Dermis blood vessel endothelial cell (primary cell): ENCODE measurements around the gene ASNS. TPM values are rescaled to one million over a fixed set of nuclear protein-coding genes. Genes with fewer than 3 reads are reported as not detected.
"Not testable (repeated sequence)": the region's sequence is repeated elsewhere in the genome, so short reads cannot be mapped to it uniquely, and the experiment has no call there.

Experiments
- DNase-seq: peaks from one replicate; pipeline ENCODE4 v3.0.0; 2010
- total RNA-seq: library from RNA; depleted of rRNA; stranded (reverse); fragments of >200 nt; gene quantifications from 2 replicates; pipeline ENCODE4 v1.2.3, GENCODE V29; 2014

Gene ASNS
- 3.4 and 7.7 TPM in 2 replicates for total RNA-seq

- DNase-seq: peak; percentile 88
Measured at GRCh38 chr7:97872025-97872669, at the start of gene ASNS. Gene ASNS (minus strand): TSS chr7:97872408. CDS start chr7:97869156, 3,252 bp downstream.

GRCh38 chr7:97921254-97921653 lies 49.0 kb upstream of the ASNS start:
- DNase-seq: not testable (repeated sequence)

- DNase-seq: not testable (repeated sequence)
Measured at GRCh38 chr7:97915267-97915666, 43.1 kb upstream of the ASNS start.

GRCh38 chr7:97912294-97912693 lies 40.1 kb upstream of the ASNS start:
- not testable (repeated sequence) for DNase-seq

- not testable (repeated sequence) for DNase-seq
Measured at GRCh38 chr7:97896893-97897292, 24.7 kb upstream of the ASNS start.

GRCh38 chr7:97891721-97892120 lies 19.5 kb upstream of the ASNS start:
- DNase-seq: not testable (repeated sequence)

GRCh38 chr7:97879527-97879926 lies 7.3 kb upstream of the ASNS start:
- DNase-seq: not testable (repeated sequence)

GRCh38 chr7:97874894-97875293 lies 2.7 kb upstream of the ASNS start:
- not testable (repeated sequence) for DNase-seq

- DNase-seq: no peak
Measured at GRCh38 chr7:97873606-97874005, 1.4 kb upstream of the ASNS start.

GRCh38 chr7:97871659-97872024 lies 566 bp downstream of the ASNS start:
- no peak for DNase-seq

- DNase-seq: no peak
Measured at GRCh38 chr7:97868788-97869187, 3.4 kb downstream of the ASNS start.

GRCh38 chr7:97868314-97868713 lies 3.9 kb downstream of the ASNS start:
- DNase-seq: no peak

GRCh38 chr7:97865104-97865503 lies 7.1 kb downstream of the ASNS start:
- DNase-seq: no peak

GRCh38 chr7:97859606-97860204 lies 12.5 kb downstream of the ASNS start:
- DNase-seq: no peak

- DNase-seq: no peak
Measured at GRCh38 chr7:97858221-97858620, 14.0 kb downstream of the ASNS start.

- DNase-seq: no peak
Measured at GRCh38 chr7:97857544-97857943, 14.7 kb downstream of the ASNS start.

- DNase-seq: no peak
Measured at GRCh38 chr7:97851683-97852082, 20.5 kb downstream of the ASNS start.

GRCh38 chr7:97850262-97851031 lies 21.8 kb downstream of the ASNS start:
- DNase-seq: not testable (repeated sequence)

- DNase-seq: no peak
Measured at GRCh38 chr7:97847791-97848190, 24.4 kb downstream of the ASNS start.

GRCh38 chr7:97846945-97847344 lies 25.3 kb downstream of the ASNS start:
- DNase-seq: no peak

GRCh38 chr7:97845622-97846203 lies 26.5 kb downstream of the ASNS start:
- peak; percentile 55 for DNase-seq

GRCh38 chr7:97844036-97844435 lies 28.2 kb downstream of the ASNS start:
- DNase-seq: peak; percentile 20

GRCh38 chr7:97842772-97843345 lies 29.3 kb downstream of the ASNS start:
- no peak for DNase-seq
